Measurements from ENCODE around the gene ACER3.

GRCh38 chr11:76863196-76863777 lies 2.6 kb downstream of the ACER3 start:
- TF ChIP-seq, protein P1, sequence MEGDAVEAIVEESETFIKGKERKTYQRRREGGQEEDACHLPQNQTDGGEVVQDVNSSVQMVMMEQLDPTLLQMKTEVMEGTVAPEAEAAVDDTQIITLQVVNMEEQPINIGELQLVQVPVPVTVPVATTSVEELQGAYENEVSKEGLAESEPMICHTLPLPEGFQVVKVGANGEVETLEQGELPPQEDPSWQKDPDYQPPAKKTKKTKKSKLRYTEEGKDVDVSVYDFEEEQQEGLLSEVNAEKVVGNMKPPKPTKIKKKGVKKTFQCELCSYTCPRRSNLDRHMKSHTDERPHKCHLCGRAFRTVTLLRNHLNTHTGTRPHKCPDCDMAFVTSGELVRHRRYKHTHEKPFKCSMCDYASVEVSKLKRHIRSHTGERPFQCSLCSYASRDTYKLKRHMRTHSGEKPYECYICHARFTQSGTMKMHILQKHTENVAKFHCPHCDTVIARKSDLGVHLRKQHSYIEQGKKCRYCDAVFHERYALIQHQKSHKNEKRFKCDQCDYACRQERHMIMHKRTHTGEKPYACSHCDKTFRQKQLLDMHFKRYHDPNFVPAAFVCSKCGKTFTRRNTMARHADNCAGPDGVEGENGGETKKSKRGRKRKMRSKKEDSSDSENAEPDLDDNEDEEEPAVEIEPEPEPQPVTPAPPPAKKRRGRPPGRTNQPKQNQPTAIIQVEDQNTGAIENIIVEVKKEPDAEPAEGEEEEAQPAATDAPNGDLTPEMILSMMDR (IDR thresholded peaks at IDR 0.05) = no peak
- TF ChIP-seq POLR2A (IDR thresholded peaks at IDR 0.05) (no peak), POLR2AphosphoS5 (IDR thresholded peaks at IDR 0.05; ENCODE audit: insufficient read depth in 1 of 2, low read depth in 1 of 2) (no peak)
